ENCODE results near the gene ZNF536.

The ZNF536 gene

GRCh38 chr19:30525383-30525782 lies 153.2 kb downstream of the ZNF536 start:
- no peak for DNase-seq (ENCODE audit: low read depth, low spot score)

- DNase-seq (ENCODE audit: low read depth, low spot score): no peak
Observed at GRCh38 chr19:30528919-30529318, 156.7 kb downstream of the ZNF536 start.

- no peak for DNase-seq (ENCODE audit: low read depth, low spot score)
Observed at GRCh38 chr19:30529876-30530275, 157.7 kb downstream of the ZNF536 start.

- no peak for DNase-seq (ENCODE audit: low read depth, low spot score)
Observed at GRCh38 chr19:30530751-30531150, 158.6 kb downstream of the ZNF536 start.

- no peak for DNase-seq (ENCODE audit: low read depth, low spot score)
Observed at GRCh38 chr19:30535011-30535410, 162.8 kb downstream of the ZNF536 start.

GRCh38 chr19:30536975-30537374 lies 164.8 kb downstream of the ZNF536 start:
- no peak for DNase-seq (ENCODE audit: low read depth, low spot score)

GRCh38 chr19:30539315-30539714 lies 167.1 kb downstream of the ZNF536 start:
- no peak for DNase-seq (ENCODE audit: low read depth, low spot score)

GRCh38 chr19:30539981-30540380 lies 167.8 kb downstream of the ZNF536 start:
- DNase-seq (ENCODE audit: low read depth, low spot score): no peak

- DNase-seq (ENCODE audit: low read depth, low spot score): no peak
Observed at GRCh38 chr19:30540761-30541160, 168.6 kb downstream of the ZNF536 start.

- no peak for DNase-seq (ENCODE audit: low read depth, low spot score)
Observed at GRCh38 chr19:30541575-30541974, 169.4 kb downstream of the ZNF536 start.

GRCh38 chr19:30543243-30543945 lies 171.2 kb downstream of the ZNF536 start:
- DNase-seq (ENCODE audit: low read depth, low spot score): no peak

- no peak for DNase-seq (ENCODE audit: low read depth, low spot score)
Observed at GRCh38 chr19:30545752-30546151, 173.6 kb downstream of the ZNF536 start.

GRCh38 chr19:30546332-30546731 lies 174.1 kb downstream of the ZNF536 start:
- DNase-seq (ENCODE audit: low read depth, low spot score): no peak

GRCh38 chr19:30547246-30547645 lies 175.1 kb downstream of the ZNF536 start:
- no peak for DNase-seq (ENCODE audit: low read depth, low spot score)

GRCh38 chr19:30549151-30549550 lies 177.0 kb downstream of the ZNF536 start:
- no peak for DNase-seq (ENCODE audit: low read depth, low spot score)

GRCh38 chr19:30551271-30551670 lies 179.1 kb downstream of the ZNF536 start:
- DNase-seq (ENCODE audit: low read depth, low spot score): no peak

GRCh38 chr19:30552593-30552992 lies 180.4 kb downstream of the ZNF536 start:
- DNase-seq (ENCODE audit: low read depth, low spot score): no peak

- DNase-seq (ENCODE audit: low read depth, low spot score): no peak
Observed at GRCh38 chr19:30555075-30555790, 183.0 kb downstream of the ZNF536 start.

- no peak for DNase-seq (ENCODE audit: low read depth, low spot score)
Observed at GRCh38 chr19:30555791-30556110, 183.6 kb downstream of the ZNF536 start.

GRCh38 chr19:30556230-30556711 lies 184.1 kb downstream of the ZNF536 start:
- no peak for DNase-seq (ENCODE audit: low read depth, low spot score)

GRCh38 chr19:30557212-30557611 lies 185.0 kb downstream of the ZNF536 start:
- DNase-seq (ENCODE audit: low read depth, low spot score): no peak

- DNase-seq (ENCODE audit: low read depth, low spot score): no peak
Observed at GRCh38 chr19:30557927-30558557, 185.9 kb downstream of the ZNF536 start.

- DNase-seq (ENCODE audit: low read depth, low spot score): no peak
Observed at GRCh38 chr19:30558793-30559192, 186.6 kb downstream of the ZNF536 start.
